HG03439 (cell line): Measurements from ENCODE around the gene ABLIM2.

Experiments
- ATAC-seq: cut with Tn5 transposase; IDR thresholded peaks from one replicate; pipeline ENCODE4 v1.9.1; 2021; ENCODE audit warnings: mild to moderate bottlenecking, moderate library complexity; ENCODE audit not compliant: unreplicated experiment

The ABLIM2 gene

GRCh38 chr4:8052160-8052691, 106.4 kb downstream of the ABLIM2 start:
- no peak for ATAC-seq

- no peak for ATAC-seq
Observed at GRCh38 chr4:8051644-8052043, 107.0 kb downstream of the ABLIM2 start.

- ATAC-seq: no peak
Observed at GRCh38 chr4:8050555-8051206, 107.9 kb downstream of the ABLIM2 start.

- ATAC-seq: no peak
Observed at GRCh38 chr4:8050180-8050554, 108.4 kb downstream of the ABLIM2 start.

GRCh38 chr4:8048856-8049676, 109.5 kb downstream of the ABLIM2 start:
- no peak for ATAC-seq

GRCh38 chr4:8047837-8048678, 110.6 kb downstream of the ABLIM2 start:
- ATAC-seq: no peak

GRCh38 chr4:8046925-8047541, 111.6 kb downstream of the ABLIM2 start:
- ATAC-seq: no peak

- no peak for ATAC-seq
Observed at GRCh38 chr4:8045909-8046308, 112.7 kb downstream of the ABLIM2 start.

GRCh38 chr4:8044699-8045098, 113.9 kb downstream of the ABLIM2 start:
- no peak for ATAC-seq

- no peak for ATAC-seq
Observed at GRCh38 chr4:8044244-8044643, 114.4 kb downstream of the ABLIM2 start.

GRCh38 chr4:8043596-8043995, 115.0 kb downstream of the ABLIM2 start:
- ATAC-seq: no peak

GRCh38 chr4:8041868-8042267, 116.7 kb downstream of the ABLIM2 start:
- no peak for ATAC-seq

- no peak for ATAC-seq
Observed at GRCh38 chr4:8041172-8041571, 117.4 kb downstream of the ABLIM2 start.

- no peak for ATAC-seq
Observed at GRCh38 chr4:8040607-8041006, 118.0 kb downstream of the ABLIM2 start.

- ATAC-seq: no peak
Observed at GRCh38 chr4:8039853-8040252, 118.8 kb downstream of the ABLIM2 start.

GRCh38 chr4:8039290-8039689, 119.3 kb downstream of the ABLIM2 start:
- ATAC-seq: no peak

- ATAC-seq: no peak
Observed at GRCh38 chr4:8038719-8039251, 119.8 kb downstream of the ABLIM2 start.

GRCh38 chr4:8038083-8038482, 120.5 kb downstream of the ABLIM2 start:
- ATAC-seq: no peak

GRCh38 chr4:8037150-8037769, 121.4 kb downstream of the ABLIM2 start:
- no peak for ATAC-seq

GRCh38 chr4:8035371-8035780, 123.2 kb downstream of the ABLIM2 start:
- no peak for ATAC-seq
